Measurements from ENCODE around the gene CELSR1. TPM values are rescaled to one million over a fixed set of nuclear protein-coding genes. Genes with fewer than 3 reads are reported as not detected.
"Not testable (repeated sequence)": the region's sequence is repeated elsewhere in the genome, so short reads cannot be mapped to it uniquely, and the experiment has no call there.

CELSR1 gene
- polyA plus RNA-seq, 4 donors = 21.5 to 28.6 (median 26.5) TPM

GRCh38 chr22:46409631-46410210, 127.7 kb downstream of the CELSR1 start:
- no peak for DNase-seq (ENCODE audit: low read depth in 4 of 4, low spot score in 2 of 4)

GRCh38 chr22:46408568-46409506, 128.6 kb downstream of the CELSR1 start:
- no peak for DNase-seq (ENCODE audit: low read depth in 4 of 4, low spot score in 2 of 4)

- DNase-seq (ENCODE audit: low read depth in 4 of 4, low spot score in 2 of 4) = no peak
Measured at GRCh38 chr22:46407748-46408147, 129.7 kb downstream of the CELSR1 start.

- DNase-seq (ENCODE audit: low read depth in 4 of 4, low spot score in 2 of 4) = no peak
Measured at GRCh38 chr22:46406791-46407190, 130.6 kb downstream of the CELSR1 start.

- no peak for DNase-seq (ENCODE audit: low read depth in 4 of 4, low spot score in 2 of 4)
Measured at GRCh38 chr22:46406349-46406748, 131.1 kb downstream of the CELSR1 start.

- no peak for DNase-seq (ENCODE audit: low read depth in 4 of 4, low spot score in 2 of 4)
Measured at GRCh38 chr22:46405901-46406300, 131.5 kb downstream of the CELSR1 start.

GRCh38 chr22:46403880-46404279, 133.5 kb downstream of the CELSR1 start:
- not testable (repeated sequence) for DNase-seq (ENCODE audit: low read depth in 4 of 4, low spot score in 2 of 4)

GRCh38 chr22:46402505-46402904, 134.9 kb downstream of the CELSR1 start:
- no peak for DNase-seq (ENCODE audit: low read depth in 4 of 4, low spot score in 2 of 4)

- DNase-seq (ENCODE audit: low read depth in 4 of 4, low spot score in 2 of 4) = no peak
Measured at GRCh38 chr22:46401370-46401769, 136.1 kb downstream of the CELSR1 start.

- no peak for DNase-seq (ENCODE audit: low read depth in 4 of 4, low spot score in 2 of 4)
Measured at GRCh38 chr22:46399251-46400024, 138.0 kb downstream of the CELSR1 start.

GRCh38 chr22:46397951-46398350, 139.5 kb downstream of the CELSR1 start:
- no peak for DNase-seq (ENCODE audit: low read depth in 4 of 4, low spot score in 2 of 4)

GRCh38 chr22:46397514-46397913, 139.9 kb downstream of the CELSR1 start:
- DNase-seq (ENCODE audit: low read depth in 4 of 4, low spot score in 2 of 4) = no peak

GRCh38 chr22:46397049-46397448, 140.4 kb downstream of the CELSR1 start:
- DNase-seq (ENCODE audit: low read depth in 4 of 4, low spot score in 2 of 4) = not testable (repeated sequence)

- no peak for DNase-seq (ENCODE audit: low read depth in 4 of 4, low spot score in 2 of 4)
Measured at GRCh38 chr22:46395145-46395544, 142.3 kb downstream of the CELSR1 start.

- no peak for DNase-seq (ENCODE audit: low read depth in 4 of 4, low spot score in 2 of 4)
Measured at GRCh38 chr22:46394622-46395021, 142.8 kb downstream of the CELSR1 start.

- no peak for DNase-seq (ENCODE audit: low read depth in 4 of 4, low spot score in 2 of 4)
Measured at GRCh38 chr22:46393873-46394272, 143.5 kb downstream of the CELSR1 start.

GRCh38 chr22:46392137-46392844, 145.1 kb downstream of the CELSR1 start:
- DNase-seq (ENCODE audit: low read depth in 4 of 4, low spot score in 2 of 4) = no peak

GRCh38 chr22:46391486-46392136, 145.8 kb downstream of the CELSR1 start:
- no peak for DNase-seq (ENCODE audit: low read depth in 4 of 4, low spot score in 2 of 4)

- DNase-seq (ENCODE audit: low read depth in 4 of 4, low spot score in 2 of 4) = peak in 1 of 4 donors; percentile 50
Measured at GRCh38 chr22:46390652-46391301, 146.6 kb downstream of the CELSR1 start.
